ENCODE measurements around the gene DNAJB7.
"Not testable (repeated sequence)": the region's sequence is repeated elsewhere in the genome, so short reads cannot be mapped to it uniquely, and the experiment has no call there.

The DNAJB7 gene

DNA sequence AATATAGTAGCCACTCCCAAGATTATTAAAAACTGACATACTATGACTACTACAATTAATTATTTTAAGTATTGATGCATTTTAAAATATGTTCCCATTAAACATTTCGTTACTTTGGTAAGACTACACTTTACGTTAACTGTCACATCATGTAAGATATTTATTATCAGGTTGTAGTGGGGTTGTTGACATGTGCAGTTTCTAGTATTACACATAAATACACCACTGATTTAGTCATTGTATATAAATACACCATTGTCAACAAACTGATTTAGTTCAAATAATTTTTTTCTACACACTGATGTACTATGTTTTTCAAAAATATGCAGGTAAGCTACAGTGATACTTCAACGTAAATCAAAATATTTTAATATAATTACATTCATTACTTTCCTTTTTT, 17.0 kb downstream of the DNAJB7 start:
- TF ChIP-seq, protein P1, sequence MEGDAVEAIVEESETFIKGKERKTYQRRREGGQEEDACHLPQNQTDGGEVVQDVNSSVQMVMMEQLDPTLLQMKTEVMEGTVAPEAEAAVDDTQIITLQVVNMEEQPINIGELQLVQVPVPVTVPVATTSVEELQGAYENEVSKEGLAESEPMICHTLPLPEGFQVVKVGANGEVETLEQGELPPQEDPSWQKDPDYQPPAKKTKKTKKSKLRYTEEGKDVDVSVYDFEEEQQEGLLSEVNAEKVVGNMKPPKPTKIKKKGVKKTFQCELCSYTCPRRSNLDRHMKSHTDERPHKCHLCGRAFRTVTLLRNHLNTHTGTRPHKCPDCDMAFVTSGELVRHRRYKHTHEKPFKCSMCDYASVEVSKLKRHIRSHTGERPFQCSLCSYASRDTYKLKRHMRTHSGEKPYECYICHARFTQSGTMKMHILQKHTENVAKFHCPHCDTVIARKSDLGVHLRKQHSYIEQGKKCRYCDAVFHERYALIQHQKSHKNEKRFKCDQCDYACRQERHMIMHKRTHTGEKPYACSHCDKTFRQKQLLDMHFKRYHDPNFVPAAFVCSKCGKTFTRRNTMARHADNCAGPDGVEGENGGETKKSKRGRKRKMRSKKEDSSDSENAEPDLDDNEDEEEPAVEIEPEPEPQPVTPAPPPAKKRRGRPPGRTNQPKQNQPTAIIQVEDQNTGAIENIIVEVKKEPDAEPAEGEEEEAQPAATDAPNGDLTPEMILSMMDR (conservative IDR thresholded peaks at IDR 0.05) = no peak
- no peak overlapping the region for H3K27ac ChIP-seq

DNA sequence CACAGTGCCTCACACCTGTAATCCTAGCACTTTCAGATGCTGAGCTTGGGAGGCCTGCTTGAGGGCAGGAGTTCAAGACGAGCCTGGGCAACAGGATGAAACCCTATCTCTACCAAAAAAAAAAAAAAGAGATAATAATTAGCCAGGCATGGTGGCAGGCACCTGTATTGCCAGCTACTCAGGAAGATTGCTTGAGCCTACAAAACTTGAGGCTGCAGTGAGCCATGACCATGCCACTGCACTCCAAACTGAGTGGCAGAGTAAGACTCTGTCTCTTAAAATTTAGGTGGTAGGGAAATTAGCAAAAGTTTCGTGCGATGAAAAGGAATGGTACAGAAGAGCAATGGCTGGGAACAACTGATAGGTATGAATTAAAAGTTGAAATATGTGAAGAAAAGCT, 23.4 kb downstream of the DNAJB7 start:
- TF ChIP-seq, protein P1 (conservative IDR thresholded peaks at IDR 0.05) = no peak
- H3K27ac ChIP-seq = no peak overlapping the region

DNA sequence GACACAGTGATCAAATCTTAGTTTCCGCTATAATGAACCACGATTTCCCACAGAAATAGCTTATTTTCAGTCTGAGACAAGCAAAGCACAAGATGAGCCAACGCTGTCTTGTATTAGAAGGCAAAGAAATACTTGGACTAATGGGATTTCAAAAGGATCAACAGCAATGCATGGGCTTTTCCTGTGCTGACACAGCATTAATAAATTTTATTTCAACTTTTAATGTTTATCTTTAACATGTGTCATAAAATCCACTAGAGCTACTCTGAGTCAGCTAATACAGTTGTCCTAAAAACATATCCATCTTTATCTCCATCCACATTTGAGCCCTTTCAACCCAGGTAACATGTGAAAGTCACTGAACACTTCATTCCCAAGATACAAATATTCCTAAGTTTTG, 27.3 kb downstream of the DNAJB7 start:
- TF ChIP-seq, protein P1 (conservative IDR thresholded peaks at IDR 0.05) = no peak
- H3K27ac ChIP-seq = no peak overlapping the region

DNA sequence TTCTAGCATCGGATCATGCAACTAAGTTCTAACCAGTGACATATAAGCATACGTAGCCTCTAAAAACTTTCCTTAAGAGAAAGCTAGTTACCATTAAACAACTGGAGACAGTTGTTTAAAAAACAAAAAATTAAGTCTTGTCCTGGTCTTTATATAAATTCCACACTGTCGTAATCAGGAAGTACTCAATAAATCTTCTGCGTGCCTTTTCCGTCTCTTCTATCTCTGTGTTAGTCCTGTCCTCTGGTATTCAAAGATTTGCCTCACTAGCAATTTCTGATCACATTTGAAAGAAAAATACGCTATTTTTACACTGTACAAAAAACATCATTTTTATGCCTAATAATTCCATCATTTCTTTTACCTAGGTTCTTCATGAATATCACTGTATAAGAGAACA, 32.8 kb downstream of the DNAJB7 start:
- no peak overlapping the region for H3K27ac ChIP-seq
- TF ChIP-seq, protein P1 (conservative IDR thresholded peaks at IDR 0.05) = no peak

DNA sequence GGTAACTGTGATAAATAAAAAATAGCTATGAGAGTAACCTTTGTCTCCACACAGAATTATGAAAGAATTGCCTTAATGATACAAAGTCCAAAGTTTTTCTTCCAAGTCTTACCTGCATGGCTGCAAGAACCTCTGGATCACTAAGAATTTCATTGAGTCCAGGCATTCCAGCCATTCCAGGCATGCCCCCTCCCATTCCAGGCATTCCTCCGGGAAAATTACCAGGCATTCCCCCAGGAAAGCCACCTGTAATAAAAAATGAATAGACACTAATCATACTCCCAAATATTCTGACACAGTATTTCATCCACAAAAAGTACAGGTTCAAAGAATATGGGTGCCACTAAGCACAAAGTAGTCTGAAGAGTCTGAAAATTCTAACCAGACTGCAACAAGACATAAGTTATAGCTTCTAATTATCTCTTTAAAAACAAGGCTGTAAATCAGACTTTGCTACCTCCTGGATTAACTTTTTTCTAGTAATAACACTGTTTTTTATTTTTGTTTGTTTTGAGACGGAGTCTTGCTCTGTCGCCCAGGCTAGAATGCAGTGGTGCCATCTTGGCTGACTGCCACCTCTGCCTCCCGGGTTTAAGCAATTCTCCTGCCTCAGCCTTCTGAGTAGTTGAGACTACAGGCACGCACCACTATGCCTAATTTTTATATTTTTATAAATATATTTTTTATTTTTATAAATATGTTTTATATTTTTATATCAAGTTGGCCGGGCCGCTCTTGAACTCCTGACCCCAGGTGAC, 34.8 kb downstream of the DNAJB7 start:
- H3K27ac ChIP-seq = no peak overlapping the region
- TF ChIP-seq, protein P1 (conservative IDR thresholded peaks at IDR 0.05) = no peak

DNA sequence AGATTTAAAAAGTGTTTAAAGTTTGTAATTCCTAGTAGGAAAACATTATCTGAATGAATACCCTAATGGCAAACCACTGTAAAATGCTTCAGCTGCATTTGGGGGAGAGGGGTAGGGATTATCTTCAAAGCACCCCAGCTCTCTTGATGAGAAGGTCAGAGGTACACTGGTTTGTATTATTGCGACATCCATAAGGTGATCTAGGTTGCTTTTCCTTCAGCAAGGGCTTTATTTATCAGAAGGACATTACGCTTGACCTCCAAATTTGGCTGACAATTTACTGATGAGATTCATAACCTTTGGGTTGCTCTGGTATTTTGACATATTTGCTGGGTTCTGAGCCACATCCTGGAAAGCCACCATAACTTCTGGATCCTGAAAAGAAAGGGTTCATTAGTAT, 35.6 kb downstream of the DNAJB7 start:
- not testable (repeated sequence) for H3K27ac ChIP-seq

DNA sequence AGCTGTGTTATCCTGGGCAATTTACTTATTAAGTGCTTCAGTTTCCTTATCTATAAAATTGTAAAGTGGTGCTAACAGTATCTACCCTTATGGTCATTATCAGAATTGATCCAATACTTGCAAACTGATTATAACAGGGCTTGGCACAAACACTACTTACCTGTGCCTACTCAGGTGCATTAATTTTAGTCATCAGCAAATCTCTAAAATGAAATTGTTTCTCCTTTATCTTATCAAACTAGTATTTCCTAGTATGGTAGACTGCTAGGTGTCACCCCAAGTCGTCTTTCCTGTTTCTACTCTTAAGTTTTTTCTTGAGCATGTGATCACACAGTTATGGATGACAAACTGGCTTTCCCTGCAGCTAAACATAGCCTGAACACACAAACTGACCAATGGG, 38.5 kb downstream of the DNAJB7 start:
- TF ChIP-seq, protein P1 (conservative IDR thresholded peaks at IDR 0.05) = no peak
- H3K27ac ChIP-seq = no peak overlapping the region

DNA sequence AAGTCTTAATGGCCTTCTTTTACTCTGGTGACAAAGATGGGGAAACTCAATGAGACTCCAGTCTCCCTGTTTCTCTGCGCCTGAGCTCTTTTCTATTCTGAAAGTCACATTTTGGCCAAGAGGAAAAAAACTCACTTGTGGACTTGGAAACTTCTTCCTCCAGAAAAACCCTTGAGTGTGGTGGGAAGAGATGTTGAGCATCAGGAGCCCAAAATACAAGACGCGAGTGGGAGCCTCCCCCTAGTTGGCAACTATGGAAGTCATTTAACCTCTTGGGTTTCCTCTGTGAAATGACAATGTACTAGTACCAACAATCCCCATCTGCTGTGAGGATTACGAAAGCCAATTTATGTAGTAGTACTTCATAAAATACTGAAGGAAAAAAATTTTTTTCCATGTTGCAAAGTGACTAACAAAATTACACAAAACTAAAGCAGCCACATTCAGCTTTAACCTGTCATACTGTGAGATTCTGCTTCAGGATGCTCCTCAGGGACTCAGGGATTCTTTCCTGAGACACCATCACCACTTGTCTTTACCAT, 42.2 kb downstream of the DNAJB7 start:
- H3K27ac ChIP-seq = peak overlapping the region; percentile 82

More for the DNA sequence above, 42.2 kb downstream of the DNAJB7 start:
- TF ChIP-seq, protein P1 (conservative IDR thresholded peaks at IDR 0.05) = no peak

Data from VCaP (cell line).